HepG2 (cell line): ENCODE results near the gene SEL1L2. TPM values are rescaled to one million over a fixed set of nuclear protein-coding genes. Genes with fewer than 3 reads are reported as not detected.

Experiments used
- ATAC-seq: fragments of 200-7000 bp; cut with Tn5 transposase; 3 replicates; pipeline ENCODE4 v1.9.1; 2020; ENCODE audit warnings: mild to moderate bottlenecking, moderate library complexity
- BruUV-seq: library from RNA; stranded (reverse); fragments of 400-500 nt; replicated peaks from 2 replicates; lab custom pipeline; 2021; lab: Mats Ljungman, UMichigan
- CTCF ChIA-PET: fragments of 300-600 bp; formaldehyde crosslinking; extraction: SDS; loops from one replicate; lab custom pipeline; 2021; ENCODE audit warnings: low total read pairs, inconsistent platforms, low intra/inter-chr PET ratio; lab: Yijun Ruan, JAX
- POLR2A ChIA-PET: fragments of 350-600 bp; sonication (Branson Sonifier 250); formaldehyde crosslinking; loops from one replicate; lab custom pipeline; 2020; ENCODE audit warnings: antibody characterized with exemption, inconsistent platforms; lab: Yijun Ruan, JAX
- DNase-seq: peaks from one replicate; pipeline ENCODE4 v3.0.0-alpha.2; 2015; ENCODE audit warnings: low spot score
- FAIRE-seq: peaks from 3 replicates; lab custom pipeline; 2011; peaks lifted over from hg19 to GRCh38; lab: Jason Lieb, UNC
- H2AFZ ChIP-seq: one replicate; pipeline ENCODE4 v1.6.1; 2011; ENCODE audit warnings: low read length, inconsistent platforms
- H3K27ac ChIP-seq: fragments of 300-600 bp; 3 replicates; pipeline ENCODE4 v1.8.0; 2011; ENCODE audit warnings: mixed run types, mild to moderate bottlenecking, mixed read lengths, low read length, inconsistent platforms; ENCODE audit not compliant: insufficient read depth; ENCODE audit errors: extremely low read length
- H3K27me3 ChIP-seq, 2 experiments: fragments of 200-600 bp in 1 of 2; 2 replicates in 1 of 2; 3 replicates in 1 of 2; pipeline versions ENCODE4 v1.6.0 to v1.8.0; 2011; ENCODE audit warnings: low read length in 2 of 2, mild to moderate bottlenecking in 2 of 2, moderate library complexity in 2 of 2, inconsistent platforms in 1 of 2; ENCODE audit not compliant: insufficient read depth in 2 of 2, control insufficient read depth in 1 of 2
- H3K36me3 ChIP-seq, 2 experiments: fragments of 200-600 bp in 1 of 2; replicated peaks in 1 of 2; 2 replicates in 1 of 2; 3 replicates in 1 of 2; pipeline versions ENCODE4 v1.5.1 to v1.8.0; 2011; ENCODE audit warnings: low read length in 2 of 2, inconsistent platforms in 1 of 2; ENCODE audit not compliant: insufficient read depth in 2 of 2, control insufficient read depth in 1 of 2
- H3K4me1 ChIP-seq: 2 replicates; pipeline ENCODE4 v1.5.1; 2012; ENCODE audit warnings: low read length, inconsistent platforms; ENCODE audit not compliant: insufficient read depth
- H3K4me2 ChIP-seq: 2 replicates; pipeline ENCODE4 v1.6.0; 2011; ENCODE audit warnings: low read depth, low read length, inconsistent platforms
- H3K4me3 ChIP-seq, 3 experiments: fragments of 200-600 bp in 1 of 3; sonication (generic), shearing (Covaris generic) in 1 of 3; replicated peaks in 1 of 3; 2 replicates each; pipeline ENCODE4 v1.5.1; 2011 to 2016; ENCODE audit warnings: low read length in 3 of 3, inconsistent platforms in 2 of 3, low read depth in 2 of 3, mild to moderate bottlenecking in 2 of 3, control low read depth in 1 of 3, mixed read lengths in 1 of 3; ENCODE audit not compliant: insufficient read depth in 1 of 3
- H3K79me2 ChIP-seq: one replicate; pipeline ENCODE4 v1.6.1; 2011; ENCODE audit warnings: low read length, inconsistent platforms; ENCODE audit not compliant: insufficient read depth
- H3K9ac ChIP-seq: 2 replicates; pipeline ENCODE4 v1.6.0; 2011; ENCODE audit warnings: mild to moderate bottlenecking, low read depth, low read length, inconsistent platforms; ENCODE audit not compliant: insufficient read depth
- H3K9me3 ChIP-seq: 2 replicates; pipeline ENCODE4 v1.5.1; 2012; ENCODE audit warnings: mild to moderate bottlenecking, low read length
- H4K20me1 ChIP-seq: 2 replicates; pipeline ENCODE4 v1.6.0; 2011; ENCODE audit warnings: inconsistent platforms, mild to moderate bottlenecking, low read length, moderate library complexity; ENCODE audit not compliant: insufficient read depth
- CHCHD3 ChIP-seq: sonication (generic); formaldehyde crosslinking; IDR thresholded peaks from 2 replicates; pipeline ENCODE4 v1.8.0; 2022; ENCODE audit warnings: mild to moderate bottlenecking, missing genetic modification reagents, moderate library complexity
- EED ChIP-seq: sonication (generic); formaldehyde crosslinking; IDR thresholded peaks from 2 replicates; pipeline ENCODE4 v1.5.0; 2020; ENCODE audit warnings: mild to moderate bottlenecking, missing genetic modification reagents
- HES4 ChIP-seq: sonication (generic); formaldehyde crosslinking; IDR thresholded peaks from 2 replicates; pipeline ENCODE4 v1.9.0; 2021; ENCODE audit warnings: mild to moderate bottlenecking, missing genetic modification reagents, borderline replicate concordance
- HMGXB4 ChIP-seq, 2 experiments: sonication (generic) in 1 of 2; formaldehyde crosslinking in 1 of 2; IDR thresholded peaks; 2 replicates each; pipeline versions ENCODE4 v1.4.0 to v1.6.1; 2018 to 2020; ENCODE audit warnings: missing genetic modification reagents in 2 of 2, borderline replicate concordance in 1 of 2, low read depth in 1 of 2, mild to moderate bottlenecking in 1 of 2, missing biosample characterization in 1 of 2
- KDM5B ChIP-seq: sonication (generic); formaldehyde crosslinking; IDR thresholded peaks from 2 replicates; pipeline ENCODE4 v1.4.0; 2020; ENCODE audit warnings: missing genetic modification reagents, mild to moderate bottlenecking, borderline replicate concordance
- MAFF ChIP-seq: IDR thresholded peaks from 2 replicates; pipeline ENCODE4 v1.6.1; 2011; ENCODE audit warnings: low read depth, low read length, improper control_type of control experiment
- MTERF4 ChIP-seq: sonication (generic); formaldehyde crosslinking; IDR thresholded peaks from 2 replicates; pipeline ENCODE4 v1.8.0; 2023; ENCODE audit warnings: mild to moderate bottlenecking, missing genetic modification reagents
- NAIF1 ChIP-seq: sonication (generic); formaldehyde crosslinking; IDR thresholded peaks from 2 replicates; pipeline ENCODE4 v1.5.0; 2020; ENCODE audit warnings: mild to moderate bottlenecking, missing genetic modification reagents, borderline replicate concordance
- SIX1 ChIP-seq: sonication (generic); formaldehyde crosslinking; IDR thresholded peaks from 2 replicates; pipeline ENCODE4 v1.4.0; 2020; ENCODE audit warnings: missing genetic modification reagents, borderline replicate concordance
- WIZ ChIP-seq: sonication (generic); formaldehyde crosslinking; IDR thresholded peaks from 2 replicates; pipeline ENCODE4 v1.5.1; 2020; ENCODE audit warnings: mild to moderate bottlenecking, missing genetic modification reagents
- ZFP37 ChIP-seq: sonication (generic); formaldehyde crosslinking; IDR thresholded peaks from 2 replicates; pipeline ENCODE4 v1.4.0; 2020; ENCODE audit warnings: missing genetic modification reagents, borderline replicate concordance
- ZNF160 ChIP-seq: sonication (generic); formaldehyde crosslinking; IDR thresholded peaks from 2 replicates; pipeline ENCODE4 v1.8.0; 2022; ENCODE audit warnings: mild to moderate bottlenecking, inconsistent platforms, missing genetic modification reagents
- ZNF274 ChIP-seq: sonication (generic); formaldehyde crosslinking; IDR thresholded peaks from 2 replicates; pipeline ENCODE4 v1.5.1; 2020; ENCODE audit warnings: mild to moderate bottlenecking, missing genetic modification reagents
- ZXDC ChIP-seq: sonication (generic); formaldehyde crosslinking; IDR thresholded peaks from 2 replicates; pipeline ENCODE4 v1.5.0; 2020; ENCODE audit warnings: mild to moderate bottlenecking, missing genetic modification reagents
- WGBS: methylation state at CpG from one replicate; pipeline ENCODE4 v1.1.6; 2017; ENCODE audit warnings: low lambda C conversion rate; 5-methylcytosine and 5-hydroxymethylcytosine counted together
- in situ Hi-C: cut with HindIII; loops from 2 replicates; pipeline ENCODE4 v1.10.0; 2017; ENCODE audit warnings: low pct_unique_long_range_greater_than_20kb; ENCODE audit not compliant: extremely low pct_ligation_motif_present
- intact Hi-C: fragments of 100-400 bp; cut with micrococcal nuclease; formaldehyde crosslinking; loops from one replicate; pipeline ENCODE4 v1.10.0; 2022; ENCODE audit not compliant: unreplicated experiment
- polyA plus RNA-seq, 8 experiments: library from polyadenylated mRNA; depleted of rRNA in 3 of 8; stranded (reverse) in 7 of 8; unstranded in 1 of 8; fragments of >200 nt; fragmentation: Illumina TruSeq in 4 of 8; extraction: Trizol in 4 of 8; gene quantifications; 2 replicates each; pipeline versions ENCODE4 v1.2.1 to v1.2.3, GENCODE V29; 2011 to 2016; ENCODE audit warnings: low read depth in 4 of 8, missing spikeins in 1 of 8, mixed read lengths in 1 of 8; ENCODE audit not compliant: insufficient read depth in 1 of 8
- total RNA-seq, 5 experiments: library from RNA; depleted of rRNA; stranded (reverse); fragments of >200 nt; fragmentation: Illumina TruSeq; extraction: Trizol; gene quantifications; 2 replicates each; pipeline ENCODE4 v1.2.3, GENCODE V29; 2016; ENCODE audit warnings: low read depth in 1 of 5

SEL1L2 gene
- total and polyA plus RNA-seq, 2 of the 13 experiments (the other 11 are each of a cell fraction or from before 2014, with no cell fraction given): not detected

GRCh38 chr20:13865156-13865555, 125.3 kb downstream of the SEL1L2 start (continued):
- TF ChIP-seq ZXDC (CRISPR knock-in tag): no peak
- no peak for TF ChIP-seq ZNF160 (CRISPR knock-in tag)
- no peak for TF ChIP-seq WIZ (CRISPR knock-in tag)

- Histone ChIP-seq H3K9me3 (no peaks in the 10 kb centered on the region), H3K27me3 (peaks cover 0 to 13% of the 10 kb centered on the region in 2 experiments; a peak in 2 of 5 replicates), H3K4me1 (no peaks in the 10 kb centered on the region), H3K4me2 (no peak overlapping the region), H3K79me2 (no peaks in the 10 kb centered on the region), H3K36me3 (no peaks in the 10 kb centered on the region), H3K4me3 (no peak overlapping the region), H4K20me1 (no peaks in the 10 kb centered on the region), H2AFZ (no peak overlapping the region), H3K9ac (no peak overlapping the region), H3K27ac (no peak overlapping the region)
- TF ChIP-seq SIX1 (CRISPR knock-in tag) (no peak), MTERF4 (CRISPR knock-in tag) (no peak), EED (CRISPR knock-in tag) (no peak), HMGXB4 (CRISPR knock-in tag; IDR thresholded peaks at IDR 0.05; ENCODE audit: borderline replicate concordance in 1 of 2, low read depth in 1 of 2) (no peak), ZNF274 (CRISPR knock-in tag) (no peak), HES4 (CRISPR knock-in tag) (no peak), CHCHD3 (CRISPR knock-in tag) (no peak), KDM5B (CRISPR knock-in tag) (no peak), NAIF1 (CRISPR knock-in tag) (no peak), MAFF (no peak), ZFP37 (CRISPR knock-in tag) (no peak)
- intact Hi-C loops (no loop called here), in situ Hi-C loops (no loop called here)
- POLR2A ChIA-PET: no interaction called here
- FAIRE-seq: no peak
- no TSS peak for BruUV-seq
- CTCF ChIA-PET: no interaction called here
- DNase-seq: no peak
- 0% methylated on average over 1 of the region's 1 CpG for WGBS
- ATAC-seq: no peak
Observed at GRCh38 chr20:13863244-13863643, 127.2 kb downstream of the SEL1L2 start.
